HEK293T (cell line): ENCODE measurements around the gene LCK.

ENCODE experiments used
- CTCF ChIA-PET: fragments of 350-600 bp; formaldehyde crosslinking; extraction: SDS; loops from one replicate; lab custom pipeline; 2021; ENCODE audit warnings: antibody characterized with exemption, inconsistent platforms; lab: Yijun Ruan, JAX
- POLR2A ChIA-PET: fragments of 350-600 bp; formaldehyde crosslinking; extraction: SDS; loops from one replicate; lab custom pipeline; 2020; ENCODE audit warnings: antibody characterized with exemption, inconsistent platforms; lab: Yijun Ruan, JAX
- DNase-seq: peaks from one replicate; pipeline ENCODE4 v3.0.0; 2012; ENCODE audit warnings: mixed read lengths; ENCODE audit errors: extremely low spot score
- ARNT ChIP-seq: fragments of 450-650 bp; IDR thresholded peaks from 2 replicates; pipeline ENCODE4 v1.6.1; 2017; ENCODE audit warnings: mild to moderate bottlenecking
- BHLHE40 ChIP-seq: fragments of 450-650 bp; IDR thresholded peaks from 2 replicates; pipeline ENCODE4 v1.6.1; 2016; ENCODE audit warnings: mild to moderate bottlenecking, moderate library complexity, borderline replicate concordance
- CTBP1 ChIP-seq: fragments of 450-650 bp; IDR thresholded peaks from 2 replicates; pipeline ENCODE4 v1.6.1; 2016; ENCODE audit warnings: borderline replicate concordance
- ELF4 ChIP-seq: fragments of 450-650 bp; IDR thresholded peaks from 2 replicates; pipeline ENCODE4 v1.6.1; 2017; ENCODE audit warnings: antibody characterized with exemption
- FOXA1 ChIP-seq: fragments of 450-650 bp; IDR thresholded peaks from 2 replicates; pipeline ENCODE4 v1.6.1; 2016; ENCODE audit warnings: mild to moderate bottlenecking
- FOXK2 ChIP-seq: fragments of 450-650 bp; IDR thresholded peaks from 2 replicates; pipeline ENCODE4 v1.6.1; 2016; ENCODE audit warnings: mild to moderate bottlenecking
- FOXM1 ChIP-seq: fragments of 450-650 bp; IDR thresholded peaks from 2 replicates; pipeline ENCODE4 v1.6.1; 2017; ENCODE audit warnings: mild to moderate bottlenecking, borderline replicate concordance
- HDGF ChIP-seq: fragments of 450-650 bp; IDR thresholded peaks from 2 replicates; pipeline ENCODE4 v1.6.1; 2017; ENCODE audit warnings: antibody characterized with exemption, borderline replicate concordance
- L3MBTL2 ChIP-seq: fragments of 450-650 bp; conservative IDR thresholded peaks from 2 replicates; pipeline ENCODE4 v1.6.1; 2016; ENCODE audit warnings: mild to moderate bottlenecking
- LEF1 ChIP-seq: fragments of 450-650 bp; IDR thresholded peaks from 2 replicates; pipeline ENCODE4 v1.6.1; 2017; ENCODE audit warnings: mild to moderate bottlenecking, borderline replicate concordance
- NFRKB ChIP-seq: fragments of 450-650 bp; IDR thresholded peaks from 2 replicates; pipeline ENCODE4 v1.6.1; 2016; ENCODE audit warnings: mild to moderate bottlenecking, moderate library complexity
- SP1 ChIP-seq: fragments of 450-650 bp; IDR thresholded peaks from 2 replicates; pipeline ENCODE4 v1.6.1; 2017
- SUZ12 ChIP-seq: fragments of 450-650 bp; IDR thresholded peaks from 2 replicates; pipeline ENCODE4 v1.6.1; 2016; ENCODE audit warnings: mild to moderate bottlenecking
- TARDBP ChIP-seq: fragments of 450-650 bp; IDR thresholded peaks from 2 replicates; pipeline ENCODE4 v1.6.1; 2016
- ZNF384 ChIP-seq: fragments of 450-650 bp; IDR thresholded peaks from 2 replicates; pipeline ENCODE4 v1.6.1; 2016
- TF ChIP-seq, protein P1 (sequence below): fragments of 450-650 bp; IDR thresholded peaks from 2 replicates; pipeline ENCODE4 v1.6.1; 2016

Gene LCK

GRCh38 chr1:32247452-32247851, 3.6 kb upstream of the LCK start:
- DNase-seq, result no peak
- CTCF ChIA-PET, result interaction anchor here (0.6 to 1.1 kb wide), 3 partner anchors 11 to 31 kb away, joined by 3 to 5 read pairs (median 4); no protein-coding TSS in a partner anchor
- no peak for TF ChIP-seq HDGF
- TF ChIP-seq SUZ12, result no peak
- TF ChIP-seq ELF4, result no peak
- no peak for TF ChIP-seq FOXK2
- no peak for TF ChIP-seq LEF1
- no peak for TF ChIP-seq L3MBTL2
- TF ChIP-seq BHLHE40, result no peak
- TF ChIP-seq, protein P1, sequence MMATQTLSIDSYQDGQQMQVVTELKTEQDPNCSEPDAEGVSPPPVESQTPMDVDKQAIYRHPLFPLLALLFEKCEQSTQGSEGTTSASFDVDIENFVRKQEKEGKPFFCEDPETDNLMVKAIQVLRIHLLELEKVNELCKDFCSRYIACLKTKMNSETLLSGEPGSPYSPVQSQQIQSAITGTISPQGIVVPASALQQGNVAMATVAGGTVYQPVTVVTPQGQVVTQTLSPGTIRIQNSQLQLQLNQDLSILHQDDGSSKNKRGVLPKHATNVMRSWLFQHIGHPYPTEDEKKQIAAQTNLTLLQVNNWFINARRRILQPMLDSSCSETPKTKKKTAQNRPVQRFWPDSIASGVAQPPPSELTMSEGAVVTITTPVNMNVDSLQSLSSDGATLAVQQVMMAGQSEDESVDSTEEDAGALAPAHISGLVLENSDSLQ, result no peak
- TF ChIP-seq TARDBP, result no peak
- POLR2A ChIA-PET, result interaction anchor here (0.7 kb wide), 1 partner anchor 44 kb away, joined by 3 read pairs; the partner anchor contains the start of gene HDAC1

DNA sequence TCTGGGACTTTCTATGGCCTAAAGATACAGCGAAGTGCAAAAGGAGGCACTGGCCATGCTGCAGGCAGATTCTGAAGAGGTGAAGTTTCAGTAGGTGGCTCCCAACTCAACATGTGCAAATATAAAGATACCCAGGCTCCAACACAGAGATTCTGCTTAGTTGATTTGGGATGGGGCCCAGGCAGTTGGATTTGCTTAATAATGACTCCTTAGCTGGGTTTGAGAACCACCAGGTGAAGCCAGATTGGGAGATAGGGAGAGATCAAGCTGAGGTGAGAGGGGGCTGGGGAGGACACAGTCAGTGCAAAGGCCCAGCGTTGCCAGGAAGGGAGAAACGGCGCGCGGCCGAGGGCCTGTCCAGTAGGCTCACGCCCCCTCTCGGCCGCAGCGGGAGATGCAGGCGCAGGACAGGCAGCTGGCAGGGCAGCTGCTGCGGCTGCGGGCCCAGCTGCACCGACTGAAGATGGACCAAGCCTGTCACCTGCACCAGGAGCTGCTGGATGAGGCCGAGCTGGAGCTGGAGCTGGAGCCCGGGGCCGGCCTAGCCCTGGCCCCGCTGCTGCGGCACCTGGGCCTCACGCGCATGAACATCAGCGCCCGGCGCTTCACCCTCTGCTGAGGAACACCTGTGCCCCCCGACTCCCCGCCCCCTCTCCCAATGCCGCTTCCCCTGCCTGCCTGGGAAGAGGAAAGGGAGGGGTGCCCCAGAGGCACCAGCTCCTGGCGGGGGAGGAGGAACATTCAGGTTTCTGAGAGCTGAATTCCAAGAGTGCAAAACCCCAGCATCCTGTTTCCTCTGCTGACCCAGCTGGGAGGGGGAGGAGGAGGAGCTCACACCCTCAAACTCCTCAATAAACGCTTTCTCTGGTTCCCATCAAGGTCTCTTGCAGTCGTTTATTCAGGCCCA, 2.8 kb upstream of the LCK start:
- DNase-seq, result peak; percentile 99
- TF ChIP-seq SP1 (no peak), ZNF384 (no peak), BHLHE40 (no peak), TARDBP (no peak), L3MBTL2 (no peak), FOXK2 (no peak), LEF1 (no peak), CTBP1 (no peak), HDGF (no peak), ELF4 (no peak), FOXM1 (no peak), ARNT (no peak), NFRKB (no peak), FOXA1 (no peak), SUZ12 (no peak)
- TF ChIP-seq, protein P1, result no peak
- CTCF ChIA-PET, result interaction anchor here (0.6 to 1.1 kb wide), 9 partner anchors 9 to 516 kb away, joined by 3 to 6 read pairs (median 4); partner anchors contain the start of gene DCDC2B
- POLR2A ChIA-PET, result interaction anchor here (0.7 to 1.4 kb wide), 3 partner anchors 9 to 88 kb away, joined by 3 to 8 read pairs (median 7); partner anchors contain the start of genes HDAC1 and MARCKSL1

DNA sequence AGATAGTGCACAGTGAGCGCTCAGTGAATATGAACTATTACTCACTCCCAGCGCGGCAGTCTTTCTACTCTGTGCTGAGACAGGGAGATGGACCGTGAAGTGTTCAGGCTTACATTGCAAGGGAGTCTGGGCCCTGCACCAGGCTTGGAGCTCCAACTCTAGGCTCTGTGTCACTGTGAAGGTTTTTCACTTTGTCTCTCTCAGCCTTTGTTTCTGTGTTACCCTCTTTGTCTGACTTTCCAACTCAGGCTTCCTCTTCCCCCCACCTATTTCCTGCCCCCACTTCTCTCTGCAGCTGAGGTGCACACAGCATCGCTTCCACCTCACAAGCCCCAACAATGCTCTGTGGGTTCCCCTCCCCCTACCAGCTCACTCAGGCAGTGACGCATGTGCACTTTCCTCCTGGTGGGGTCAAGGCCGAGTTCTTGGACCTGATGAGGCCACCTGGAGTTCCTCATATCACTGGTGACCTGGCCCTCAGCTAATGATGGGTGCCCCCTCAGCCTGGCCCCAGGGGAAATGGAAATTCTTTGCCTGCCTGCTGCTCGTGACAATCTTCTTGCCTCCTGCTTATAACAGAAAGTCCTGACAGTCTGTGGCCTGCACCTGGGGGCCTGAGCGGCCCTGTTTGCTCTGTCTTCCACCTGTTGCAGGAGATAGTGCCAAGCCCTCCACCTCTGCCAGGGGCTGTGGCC, 1.1 kb upstream of the LCK start:
- TF ChIP-seq, protein P1, result no peak
- no peak for TF ChIP-seq LEF1
- no peak for TF ChIP-seq SUZ12
- no peak for TF ChIP-seq NFRKB
- TF ChIP-seq ELF4, result no peak
- ChIA-PET POLR2A (interaction anchor here (1.1 kb wide), 1 partner anchor 34 kb away, joined by 3 read pairs; no protein-coding TSS in a partner anchor), CTCF (no interaction called here)
- no peak for DNase-seq

- no peak for DNase-seq
- TF ChIP-seq SUZ12 (no peak), SP1 (no peak), LEF1 (no peak), BHLHE40 (no peak), TARDBP (no peak), ARNT (no peak), CTBP1 (no peak), L3MBTL2 (no peak), FOXA1 (no peak), ELF4 (no peak), NFRKB (no peak), HDGF (no peak), ZNF384 (no peak)
- TF ChIP-seq, protein P1, result no peak
- ChIA-PET CTCF (no interaction called here), POLR2A (interaction anchor here (1.3 kb wide), 1 partner anchor 36 kb away, joined by 5 read pairs; the partner anchor contains the start of gene HDAC1)
Observed at GRCh38 chr1:32255072-32256071, 4.3 kb downstream of the LCK start.
